ENCODE results near the gene CCDC15. TPM values are rescaled to one million over a fixed set of nuclear protein-coding genes. Genes with fewer than 3 reads are reported as not detected.

The CCDC15 gene
- polyA plus RNA-seq, 2 of the 4 experiments (the other 2 are of a cell fraction), result 0.58 to 1.3 TPM

- no peaks in the 10 kb centered on the region for H3K4me1 ChIP-seq
- ChIA-PET POLR2A (no interaction called here), CTCF (interaction anchor here (2.4 kb wide), 1 partner anchor 13 kb away, joined by 7 read pairs; no protein-coding TSS in a partner anchor)
These were observed 124.0 kb downstream of the CCDC15 start for GRCh38 chr11:125078016-125078415.

GRCh38 chr11:125078516-125079140, 124.6 kb downstream of the CCDC15 start:
- CTCF ChIA-PET, result interaction anchor here (2.4 kb wide), 1 partner anchor 13 kb away, joined by 7 read pairs; no protein-coding TSS in a partner anchor
- 75% methylated on average over 14 of the region's 14 CpGs for WGBS (ENCODE audit: missing lambda C conversion rate)
- FAIRE-seq (no peak), DNase-seq (ENCODE audit: low read depth in 1 of 2, low spot score in 1 of 2) (no peak), ATAC-seq (no peak)
- Histone ChIP-seq H3K4me3 (no peak overlapping the region), H3K9me3 (no peaks in the 10 kb centered on the region), H3K4me1 (no peaks in the 10 kb centered on the region), H3K27ac (no peak overlapping the region), H3K4me2 (no peak overlapping the region)
- POLR2A ChIA-PET, result no interaction called here
- TF ChIP-seq MAFK (IDR thresholded peaks at IDR 0.05; ENCODE audit: partially characterized antibody) (no peak), BHLHE40 (IDR thresholded peaks at IDR 0.05; ENCODE audit: low read depth, low read length) (no peak), KDM5A (IDR thresholded peaks at IDR 0.05) (no peak), HES2 (IDR thresholded peaks at IDR 0.05) (no peak), USF2 (IDR thresholded peaks at IDR 0.05) (no peak), TFCP2L1 (CRISPR knock-in tag; IDR thresholded peaks at IDR 0.05) (no peak), PBX3 (IDR thresholded peaks at IDR 0.05) (no peak)

More at GRCh38 chr11:125078016-125078415, 124.0 kb downstream of the CCDC15 start:
- DNase-seq (ENCODE audit: low read depth in 1 of 2, low spot score in 1 of 2) (no peak), ATAC-seq (no peak), FAIRE-seq (no peak)
- H3K4me3 ChIP-seq, result no peak overlapping the region
- no peak overlapping the region for H3K27ac ChIP-seq
- no peaks in the 10 kb centered on the region for H3K9me3 ChIP-seq
- WGBS (ENCODE audit: missing lambda C conversion rate), result 69% methylated on average over 11 of the region's 11 CpGs
- TF ChIP-seq CHD4 (IDR thresholded peaks at IDR 0.05; ENCODE audit: borderline replicate concordance) (no peak), FOSB (CRISPR knock-in tag; IDR thresholded peaks at IDR 0.05) (no peak), RFX5 (IDR thresholded peaks at IDR 0.05) (no peak), HOXA7 (CRISPR knock-in tag; IDR thresholded peaks at IDR 0.05) (no peak), EP300 (IDR thresholded peaks at IDR 0.05) (no peak), RARB (CRISPR knock-in tag; IDR thresholded peaks at IDR 0.05) (no peak), RNF2 (IDR thresholded peaks at IDR 0.05; ENCODE audit: borderline replicate concordance, low read depth) (no peak)
- H3K4me2 ChIP-seq, result no peak overlapping the region

GRCh38 chr11:125079151-125079877, 125.3 kb downstream of the CCDC15 start:
- no peak overlapping the region for H3K27ac ChIP-seq
- H3K4me1 ChIP-seq, result no peaks in the 10 kb centered on the region
- no peak for FAIRE-seq
- no peak for DNase-seq (ENCODE audit: low read depth in 1 of 2, low spot score in 1 of 2)
- ATAC-seq, result no peak
- POLR2A ChIA-PET, result no interaction called here
- no peak overlapping the region for H3K4me2 ChIP-seq
- CTCF ChIA-PET, result interaction anchor here (1.6 to 2.4 kb wide), 2 partner anchors 12 to 325 kb away, joined by 3 to 7 read pairs; no protein-coding TSS in a partner anchor
- H3K9me3 ChIP-seq, result no peaks in the 10 kb centered on the region
- TF ChIP-seq USF2 (IDR thresholded peaks at IDR 0.05) (no peak), FOXS1 (CRISPR knock-in tag; IDR thresholded peaks at IDR 0.05) (no peak), ESRRA (IDR thresholded peaks at IDR 0.05; ENCODE audit: borderline replicate concordance, low read length) (no peak), RARB (CRISPR knock-in tag; IDR thresholded peaks at IDR 0.05) (no peak), CEBPB (IDR thresholded peaks at IDR 0.05) (no peak), CBX2 (IDR thresholded peaks at IDR 0.05; ENCODE audit: borderline replicate concordance, low read depth) (no peak), JUNB (IDR thresholded peaks at IDR 0.05) (no peak), NR3C1 (IDR thresholded peaks at IDR 0.05) (no peak), EP300 (IDR thresholded peaks at IDR 0.05) (no peak), CTCF (IDR thresholded peaks at IDR 0.05) (no peak), REST (IDR thresholded peaks at IDR 0.05) (no peak), TP53 (CRISPR knock-in tag; IDR thresholded peaks at IDR 0.05) (no peak)
- no peak overlapping the region for H3K4me3 ChIP-seq
- 56% methylated on average over 16 of the region's 18 CpGs for WGBS (ENCODE audit: missing lambda C conversion rate)
